Osteocyte (in vitro differentiated cells): Measurements from ENCODE around the gene INTS15. TPM values are rescaled to one million over a fixed set of nuclear protein-coding genes. Genes with fewer than 3 reads are reported as not detected.

Experiments
- DNase-seq: peaks from one replicate; pipeline ENCODE4 v3.0.0; 2021; ENCODE audit warnings: mixed read lengths; ENCODE audit not compliant: unreplicated experiment; ENCODE audit errors: extremely low spot score
- H3K27ac Mint-ChIP-seq: one replicate; pipeline ENCODE4 v1.8.0; 2021; ENCODE audit warnings: mild to moderate bottlenecking, mixed read lengths; ENCODE audit not compliant: unreplicated experiment
- H3K27me3 Mint-ChIP-seq: one replicate; pipeline ENCODE4 v1.8.0; 2021; ENCODE audit warnings: mixed read lengths; ENCODE audit not compliant: unreplicated experiment
- H3K36me3 Mint-ChIP-seq: one replicate; pipeline ENCODE4 v1.8.0; 2021; ENCODE audit warnings: mixed read lengths; ENCODE audit not compliant: unreplicated experiment
- H3K4me1 Mint-ChIP-seq: one replicate; pipeline ENCODE4 v1.8.0; 2021; ENCODE audit warnings: mixed read lengths; ENCODE audit not compliant: unreplicated experiment
- H3K4me3 Mint-ChIP-seq: one replicate; pipeline ENCODE4 v1.8.0; 2021; ENCODE audit warnings: mild to moderate bottlenecking, moderate library complexity, mixed read lengths; ENCODE audit not compliant: unreplicated experiment
- H3K9me3 Mint-ChIP-seq: one replicate; pipeline ENCODE4 v1.8.0; 2021; ENCODE audit warnings: mixed read lengths; ENCODE audit not compliant: unreplicated experiment
- total RNA-seq: library from RNA; stranded (reverse); gene quantifications from 2 replicates; pipeline ENCODE4 v1.2.1, GENCODE V29; 2021
- TF ChIP-seq, protein P1 (sequence below): fragments of 200-600 bp; sonication (generic); IDR thresholded peaks from 2 replicates; pipeline ENCODE4 v1.5.0; 2021; ENCODE audit warnings: antibody characterized with exemption, mild to moderate bottlenecking, moderate library complexity

The INTS15 gene
- total RNA-seq, 1 donor from 2014 or later = 40.3 TPM

DNA sequence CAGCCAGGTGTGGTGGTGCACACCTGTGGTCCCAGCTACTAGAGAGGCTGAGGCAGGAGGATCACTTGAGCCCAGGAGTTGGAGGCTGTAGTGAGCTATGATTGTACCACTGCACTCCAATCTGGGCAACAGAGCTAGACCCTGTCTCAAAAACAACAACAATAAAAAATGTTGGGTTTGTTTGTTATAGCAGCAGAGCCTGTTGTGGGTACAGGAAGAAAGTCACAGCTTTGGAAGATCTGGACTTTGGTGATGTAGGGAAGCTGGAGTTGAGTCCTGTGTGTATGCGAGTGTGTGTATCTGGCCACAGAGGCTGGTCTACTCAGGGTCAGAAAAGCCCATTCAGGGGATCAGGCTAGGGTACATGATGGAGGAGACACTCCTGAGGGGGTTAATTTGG is 42.4 kb upstream of the INTS15 start:
- DNase-seq = no peak
- H3K9me3 Mint-ChIP-seq = no peaks in the 10 kb centered on the region
- H3K4me3 Mint-ChIP-seq = no peak overlapping the region
- TF ChIP-seq, protein P1, sequence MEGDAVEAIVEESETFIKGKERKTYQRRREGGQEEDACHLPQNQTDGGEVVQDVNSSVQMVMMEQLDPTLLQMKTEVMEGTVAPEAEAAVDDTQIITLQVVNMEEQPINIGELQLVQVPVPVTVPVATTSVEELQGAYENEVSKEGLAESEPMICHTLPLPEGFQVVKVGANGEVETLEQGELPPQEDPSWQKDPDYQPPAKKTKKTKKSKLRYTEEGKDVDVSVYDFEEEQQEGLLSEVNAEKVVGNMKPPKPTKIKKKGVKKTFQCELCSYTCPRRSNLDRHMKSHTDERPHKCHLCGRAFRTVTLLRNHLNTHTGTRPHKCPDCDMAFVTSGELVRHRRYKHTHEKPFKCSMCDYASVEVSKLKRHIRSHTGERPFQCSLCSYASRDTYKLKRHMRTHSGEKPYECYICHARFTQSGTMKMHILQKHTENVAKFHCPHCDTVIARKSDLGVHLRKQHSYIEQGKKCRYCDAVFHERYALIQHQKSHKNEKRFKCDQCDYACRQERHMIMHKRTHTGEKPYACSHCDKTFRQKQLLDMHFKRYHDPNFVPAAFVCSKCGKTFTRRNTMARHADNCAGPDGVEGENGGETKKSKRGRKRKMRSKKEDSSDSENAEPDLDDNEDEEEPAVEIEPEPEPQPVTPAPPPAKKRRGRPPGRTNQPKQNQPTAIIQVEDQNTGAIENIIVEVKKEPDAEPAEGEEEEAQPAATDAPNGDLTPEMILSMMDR = no peak
- peaks cover 2% of the 10 kb centered on the region for H3K27me3 Mint-ChIP-seq
- H3K36me3 Mint-ChIP-seq = no peaks in the 10 kb centered on the region
- H3K27ac Mint-ChIP-seq = no peak overlapping the region
- H3K4me1 Mint-ChIP-seq = no peaks in the 10 kb centered on the region

- TF ChIP-seq, protein P1 = no peak
- no peak within 1 kb of the TSS for H3K4me3 Mint-ChIP-seq
- H3K9me3 Mint-ChIP-seq = no peaks in the 10 kb centered on the region
- no peak within 1 kb of the TSS for H3K27ac Mint-ChIP-seq
- no peaks in the 10 kb centered on the region for H3K36me3 Mint-ChIP-seq
- H3K27me3 Mint-ChIP-seq = peaks cover 4% of the 10 kb centered on the region
- H3K4me1 Mint-ChIP-seq = no peaks in the 10 kb centered on the region
- DNase-seq = no peak
Measured at GRCh38 chr7:6551016-6551511, 38.8 kb upstream of the INTS15 start, which contains the start of gene GRID2IP. Gene GRID2IP, minus strand, starts transcription at chr7:6551461. Its CDS starts 25 bp downstream, at chr7:6551436.

DNA sequence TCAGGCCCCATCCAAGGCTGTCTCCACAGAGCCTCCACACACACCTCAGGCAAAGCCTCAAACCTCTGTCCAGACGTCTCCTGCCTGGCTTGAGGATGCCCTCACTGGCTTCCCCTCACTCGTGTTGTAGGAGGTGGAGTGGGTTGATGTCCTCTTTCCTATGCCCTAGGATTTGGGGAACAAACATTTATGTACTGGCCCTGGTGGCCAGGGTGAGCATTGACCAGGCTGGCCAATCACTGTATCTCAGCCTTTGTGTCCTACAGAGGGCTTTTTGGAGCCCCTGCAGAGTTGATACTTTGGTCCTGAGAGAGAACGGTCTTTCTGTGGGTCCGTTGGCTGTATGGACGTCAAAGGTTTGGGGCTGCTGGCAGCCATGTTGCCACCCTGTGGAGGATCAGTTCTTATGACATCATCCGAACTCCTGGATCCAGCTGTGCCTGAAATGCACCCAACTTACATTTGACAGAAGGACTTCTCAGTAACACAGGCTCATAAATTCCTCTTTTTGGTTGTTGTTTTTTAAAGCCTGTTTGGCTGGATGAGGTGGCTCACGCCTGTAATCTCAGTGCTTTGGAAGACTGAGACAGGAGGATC is 36.3 kb upstream of the INTS15 start:
- no peaks in the 10 kb centered on the region for H3K9me3 Mint-ChIP-seq
- no peaks in the 10 kb centered on the region for H3K4me1 Mint-ChIP-seq
- no peak overlapping the region for H3K4me3 Mint-ChIP-seq
- no peak overlapping the region for H3K27ac Mint-ChIP-seq
- H3K27me3 Mint-ChIP-seq = peaks cover 2% of the 10 kb centered on the region
- no peaks in the 10 kb centered on the region for H3K36me3 Mint-ChIP-seq
- no peak for DNase-seq
- TF ChIP-seq, protein P1 = no peak

DNA sequence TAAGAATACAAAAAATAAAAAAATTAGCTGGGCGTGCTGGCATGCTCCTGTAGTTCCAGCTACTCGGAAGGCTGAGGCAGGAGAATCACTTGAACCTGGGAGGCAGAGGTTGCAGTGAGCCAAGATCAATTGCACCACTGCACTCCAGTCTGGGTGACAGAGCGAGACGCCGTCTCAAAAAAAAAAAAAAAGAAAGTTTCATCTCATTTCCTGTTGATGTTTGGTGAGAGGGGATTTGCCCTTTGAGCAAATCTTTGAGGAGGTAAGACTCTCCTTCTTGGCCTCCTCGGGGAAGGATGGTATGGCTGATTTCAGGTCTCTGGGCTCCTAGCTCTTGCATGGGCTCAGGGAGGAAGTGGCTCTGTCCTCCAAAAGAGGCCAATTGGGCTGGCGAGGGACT is 35.0 kb upstream of the INTS15 start:
- no peaks in the 10 kb centered on the region for H3K36me3 Mint-ChIP-seq
- TF ChIP-seq, protein P1 = no peak
- no peaks in the 10 kb centered on the region for H3K4me1 Mint-ChIP-seq
- H3K9me3 Mint-ChIP-seq = no peaks in the 10 kb centered on the region
- no peak overlapping the region for H3K4me3 Mint-ChIP-seq
- DNase-seq = no peak
- H3K27ac Mint-ChIP-seq = no peak overlapping the region
- H3K27me3 Mint-ChIP-seq = peaks cover 5% of the 10 kb centered on the region

- peaks cover 8% of the 10 kb centered on the region for H3K27me3 Mint-ChIP-seq
- TF ChIP-seq, protein P1 = no peak
- H3K9me3 Mint-ChIP-seq = no peaks in the 10 kb centered on the region
- no peak overlapping the region for H3K27ac Mint-ChIP-seq
- H3K4me3 Mint-ChIP-seq = no peak overlapping the region
- DNase-seq = no peak
- H3K36me3 Mint-ChIP-seq = no peaks in the 10 kb centered on the region
- H3K4me1 Mint-ChIP-seq = no peaks in the 10 kb centered on the region
Measured at GRCh38 chr7:6556196-6556595, 33.6 kb upstream of the INTS15 start.
